T-helper 2 cell treated with Interferon-gamma antibody and Interleukin-4, amounts not matched to agents 100 ng/mL and 5 ng/mL, for 36 hours (primary cell): Measurements from ENCODE around the gene MICAL3. TPM values are rescaled to one million over a fixed set of nuclear protein-coding genes. Genes with fewer than 3 reads are reported as not detected.

Source experiments
- intact Hi-C: fragments of 100-400 bp; cut with micrococcal nuclease; formaldehyde crosslinking; loops from one replicate; pipeline ENCODE4 v1.15.1; 2023
- total RNA-seq: library from RNA; stranded (reverse); gene quantifications from 2 replicates; pipeline ENCODE4 v1.2.3, GENCODE V29; 2022

The MICAL3 gene
- total RNA-seq, 1 donor from 2014 or later = 38.7 TPM

DNA sequence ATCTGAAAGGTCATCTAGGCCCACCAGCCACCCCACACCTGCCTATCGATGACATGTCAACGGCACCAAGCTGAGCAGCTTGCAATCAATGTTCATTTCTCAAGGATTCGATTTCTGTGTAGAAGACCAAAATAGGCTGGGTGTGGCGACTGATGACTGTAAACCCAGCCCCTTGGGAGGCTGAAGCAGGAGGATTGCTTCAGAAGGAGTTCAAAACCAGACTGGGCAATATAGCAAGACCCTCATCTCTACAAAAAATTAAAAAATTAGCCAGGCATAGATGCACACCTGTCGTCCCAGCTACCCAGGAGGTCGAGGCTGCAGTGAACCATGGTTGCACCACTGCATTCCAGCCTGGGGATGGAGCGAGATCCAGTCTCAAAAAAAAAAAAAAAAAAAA is 108.7 kb downstream of the MICAL3 start:
- intact Hi-C loops = no loop called here

DNA sequence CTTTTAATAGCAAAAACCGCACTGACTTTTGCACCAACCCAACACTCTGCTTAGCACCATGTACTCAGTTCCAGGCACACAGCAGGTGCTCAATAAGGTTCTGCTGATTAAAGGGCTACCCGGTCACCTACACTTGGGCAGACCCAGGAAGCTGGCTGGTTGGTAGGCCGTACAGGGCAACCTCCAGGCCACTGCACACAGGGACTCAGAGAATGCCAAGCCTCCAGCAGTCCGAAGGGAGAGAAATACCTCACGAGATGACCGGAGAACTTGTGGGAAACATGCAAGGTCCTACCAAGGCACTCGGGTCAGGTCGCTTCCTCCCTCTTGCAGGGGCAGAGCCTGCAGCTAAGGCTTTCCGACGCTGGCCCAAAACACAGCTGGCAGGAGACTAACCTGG is 109.2 kb downstream of the MICAL3 start:
- intact Hi-C loops = no loop called here

DNA sequence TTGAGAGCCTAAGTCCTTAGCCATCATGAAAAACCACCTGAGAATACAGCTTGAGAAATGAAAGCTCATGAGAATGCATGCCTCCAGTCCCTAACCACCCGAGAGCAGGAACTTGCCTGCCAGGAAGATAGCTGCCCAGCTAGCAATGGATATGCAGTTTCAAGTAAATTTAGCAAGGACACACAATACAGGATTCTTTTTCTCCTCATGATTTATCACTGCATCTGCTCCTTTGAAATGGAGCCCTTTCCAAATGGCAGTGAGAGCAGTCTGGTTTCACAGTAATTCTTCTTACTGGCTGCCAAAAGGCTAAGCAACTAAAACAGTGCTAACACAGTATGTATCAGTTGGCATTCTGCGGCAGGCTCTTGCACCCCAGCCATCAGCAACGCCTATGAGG is 109.9 kb downstream of the MICAL3 start:
- intact Hi-C loops = no loop called here

DNA sequence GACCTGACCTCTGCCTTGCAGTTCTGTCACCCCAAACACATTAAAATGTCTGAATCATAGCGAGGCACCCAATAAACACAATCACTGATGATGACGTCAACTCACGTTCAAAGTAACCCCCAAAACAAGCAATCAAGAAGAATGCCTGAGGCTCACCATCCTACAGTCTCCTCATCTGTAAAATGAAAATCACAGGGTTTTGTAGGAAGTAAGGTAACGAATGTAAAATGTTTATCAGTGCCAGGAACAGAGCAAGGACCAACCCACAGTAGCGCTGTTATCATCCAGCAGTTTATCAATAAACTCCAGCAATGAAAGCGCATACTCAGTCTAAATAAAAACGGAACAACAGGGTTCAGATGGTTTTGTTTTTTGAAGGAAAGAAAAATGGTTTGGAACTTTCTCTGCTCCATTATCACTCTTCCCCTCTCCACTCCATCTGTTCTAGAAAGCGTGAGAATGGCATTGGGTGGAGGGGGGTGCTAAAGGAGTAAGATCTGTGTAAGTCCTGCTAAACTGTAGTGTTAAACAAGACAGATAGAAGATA is 110.5 kb downstream of the MICAL3 start:
- intact Hi-C loops = no loop called here

DNA sequence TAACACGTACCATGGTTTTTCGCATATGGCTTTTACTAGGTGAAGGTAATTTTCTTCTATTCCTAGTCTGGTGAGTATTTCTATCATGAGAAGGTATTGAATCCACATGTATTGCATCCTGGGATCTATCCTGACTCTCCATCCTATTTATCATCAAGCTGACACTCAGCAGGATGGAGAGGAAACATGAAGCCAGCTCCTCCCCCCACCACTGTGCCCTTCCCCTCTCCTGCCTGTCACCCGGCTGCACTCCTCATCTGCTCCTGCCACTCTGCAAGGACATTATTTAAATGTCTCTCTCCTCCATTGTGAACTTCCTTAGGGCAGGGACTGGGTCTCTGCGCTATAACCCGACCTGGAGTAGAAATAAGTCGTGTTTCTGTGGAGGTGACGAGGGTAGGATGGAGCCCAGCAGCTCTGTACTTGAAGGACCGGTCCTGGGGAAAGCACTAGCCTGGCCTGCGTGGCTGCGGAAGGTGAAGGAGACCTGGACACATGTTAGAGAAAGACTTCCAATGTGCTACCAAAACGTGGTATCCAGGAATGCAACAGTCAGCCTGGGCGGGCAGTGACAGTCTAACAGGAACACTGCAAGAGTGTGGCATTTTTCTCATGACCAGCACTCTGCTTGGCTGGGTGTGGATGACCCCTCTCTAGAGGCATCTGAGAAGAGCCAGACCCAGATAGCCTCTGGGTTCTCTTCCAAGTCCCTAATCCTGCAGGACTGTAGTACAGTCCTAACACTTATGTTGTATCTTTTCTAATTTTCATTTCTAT is 111.2 kb downstream of the MICAL3 start:
- intact Hi-C loops = no loop called here

DNA sequence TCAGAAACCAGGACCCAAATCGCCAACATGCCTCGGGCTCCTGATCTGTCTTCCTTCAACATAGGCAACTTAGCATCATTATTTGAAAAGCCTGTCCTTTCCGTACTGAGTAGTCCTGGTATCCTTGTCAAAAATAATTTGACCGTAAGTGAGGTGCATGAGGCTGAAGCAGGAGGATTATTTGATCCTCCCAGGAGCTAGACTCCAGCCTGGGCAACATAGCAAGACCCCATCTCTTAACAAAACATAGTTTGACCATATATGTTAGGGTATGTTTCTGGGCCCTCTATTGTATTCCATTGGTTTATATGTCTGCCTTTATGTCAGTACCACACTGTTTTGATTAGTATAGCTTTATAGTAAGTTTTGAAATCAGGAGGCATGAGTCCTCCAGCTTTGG is 112.5 kb downstream of the MICAL3 start:
- intact Hi-C loops = no loop called here

DNA sequence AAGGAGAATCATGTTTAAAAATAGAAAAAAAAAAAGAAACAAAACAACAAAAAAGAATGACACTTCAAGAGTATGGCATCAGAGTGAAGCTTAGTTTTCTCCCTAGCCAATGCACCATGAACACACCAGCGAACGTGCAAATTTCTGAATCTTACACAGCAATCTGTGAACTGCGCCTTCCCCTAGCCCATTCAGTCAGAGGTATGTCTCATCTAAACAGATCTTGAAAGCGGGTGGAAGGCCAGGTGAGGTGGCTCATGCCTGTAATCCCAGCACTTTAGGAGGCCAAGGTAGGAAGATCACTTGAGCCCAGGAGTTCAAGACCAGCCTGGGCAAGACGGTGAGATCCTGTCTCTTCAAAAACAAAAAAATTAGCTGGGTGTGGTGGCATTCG is 113.1 kb downstream of the MICAL3 start:
- intact Hi-C loops = no loop called here

DNA sequence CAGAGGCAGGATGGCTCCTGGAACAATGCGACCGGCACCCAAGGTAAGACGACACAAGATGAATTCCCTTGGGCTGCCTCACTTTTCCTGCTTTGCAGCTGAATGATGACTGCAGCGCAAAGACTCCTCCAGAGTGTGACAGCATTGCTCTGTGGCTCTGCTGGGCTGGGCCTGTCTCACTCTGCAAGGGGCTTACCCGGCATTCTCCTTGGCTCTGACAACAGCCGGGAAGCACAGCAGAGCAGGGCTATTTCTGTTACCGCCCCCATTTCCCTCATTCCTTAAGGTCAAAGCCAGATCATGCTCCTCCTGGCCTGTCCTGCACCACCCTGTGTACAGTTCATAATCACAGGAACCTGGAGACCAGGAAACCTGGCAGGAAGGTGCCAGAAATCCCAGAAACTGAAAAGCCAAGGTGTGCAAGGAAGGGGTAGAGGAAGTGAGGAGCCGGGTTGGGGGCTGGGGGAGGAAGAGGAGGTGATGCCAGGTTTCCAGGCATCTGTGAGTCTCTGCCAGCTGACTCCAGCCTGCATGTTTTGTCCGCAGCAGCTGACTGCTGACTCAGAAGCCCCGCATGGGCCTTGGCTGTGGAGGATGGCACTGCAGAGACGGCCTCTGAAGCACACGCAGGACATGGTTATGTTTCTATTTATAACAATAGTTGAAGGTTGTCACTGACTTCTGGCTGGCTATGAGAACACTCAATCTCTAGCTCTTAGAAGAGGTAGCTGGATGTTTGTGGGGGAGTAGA is 113.6 kb downstream of the MICAL3 start:
- intact Hi-C loops = no loop called here

DNA sequence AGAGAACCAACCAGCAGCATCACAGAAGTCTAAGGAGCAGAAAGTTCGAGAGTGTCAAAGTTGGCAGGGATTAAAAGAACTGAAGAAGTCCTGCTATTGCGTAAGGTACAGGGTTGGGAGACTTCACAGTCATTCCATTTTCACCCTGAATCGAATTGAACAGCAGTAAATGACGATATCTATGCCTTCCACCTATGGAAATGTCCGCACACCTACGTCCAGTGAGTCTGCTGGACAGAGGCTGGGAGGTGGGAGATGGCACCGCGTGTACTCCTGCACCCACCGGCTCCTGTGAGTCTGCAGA is 116.7 kb downstream of the MICAL3 start:
- intact Hi-C loops = no loop called here

DNA sequence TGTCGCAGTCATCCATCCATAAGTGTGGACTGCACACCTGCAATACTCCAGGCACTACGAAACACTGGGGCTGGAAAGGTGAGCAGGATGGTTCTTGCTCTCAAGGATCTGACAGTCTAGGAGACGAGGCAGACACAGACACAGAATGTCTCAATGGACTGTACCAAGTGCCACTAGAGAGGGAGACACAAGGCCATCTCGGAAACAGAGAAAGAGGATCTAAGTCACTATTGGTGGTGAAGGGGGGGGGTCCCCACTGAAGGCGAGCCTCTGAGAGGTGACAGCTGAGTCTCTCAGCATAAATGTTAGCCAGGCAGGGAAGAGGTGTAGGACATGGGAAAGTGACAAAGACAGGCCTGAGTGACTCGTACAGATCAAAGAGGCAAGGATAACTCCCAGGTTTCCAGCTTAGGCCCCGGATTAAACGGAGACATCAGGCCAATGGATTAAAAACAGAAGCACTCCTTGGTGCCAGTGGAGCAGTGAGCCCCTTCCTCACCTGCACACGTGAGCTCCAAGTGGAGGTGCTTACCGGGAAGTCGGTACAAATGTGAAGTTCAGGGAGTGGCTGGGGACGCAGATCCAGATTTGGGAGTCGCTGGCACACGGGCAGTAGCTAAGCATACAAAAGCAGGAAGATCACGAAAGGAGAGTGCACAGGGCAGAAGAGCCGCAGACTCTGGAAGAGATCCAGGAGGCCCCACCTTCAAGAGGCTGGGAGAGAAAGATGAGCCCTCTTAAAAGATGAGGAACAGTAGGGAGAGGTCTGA is 117.2 kb downstream of the MICAL3 start:
- intact Hi-C loops = no loop called here

DNA sequence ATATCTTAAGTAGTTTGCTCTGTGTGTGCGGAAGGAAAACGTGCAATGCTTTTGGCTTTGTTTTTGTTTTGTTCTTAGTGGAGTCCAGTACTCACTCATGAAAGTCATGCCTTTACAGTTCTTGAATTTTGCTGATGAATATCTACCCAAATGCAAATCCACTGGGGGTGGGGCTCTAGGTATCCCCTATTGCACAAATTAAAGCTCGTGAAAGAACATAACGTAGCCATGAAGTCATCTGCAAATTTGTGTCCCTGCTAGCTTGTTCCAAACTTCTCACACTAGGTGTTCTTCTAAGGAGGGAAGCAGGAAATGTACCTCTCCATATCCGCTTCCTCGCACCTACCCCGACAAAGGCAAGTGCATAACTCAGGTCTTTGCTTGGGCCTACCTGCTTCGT is 118.9 kb downstream of the MICAL3 start:
- intact Hi-C loops = no loop called here

DNA sequence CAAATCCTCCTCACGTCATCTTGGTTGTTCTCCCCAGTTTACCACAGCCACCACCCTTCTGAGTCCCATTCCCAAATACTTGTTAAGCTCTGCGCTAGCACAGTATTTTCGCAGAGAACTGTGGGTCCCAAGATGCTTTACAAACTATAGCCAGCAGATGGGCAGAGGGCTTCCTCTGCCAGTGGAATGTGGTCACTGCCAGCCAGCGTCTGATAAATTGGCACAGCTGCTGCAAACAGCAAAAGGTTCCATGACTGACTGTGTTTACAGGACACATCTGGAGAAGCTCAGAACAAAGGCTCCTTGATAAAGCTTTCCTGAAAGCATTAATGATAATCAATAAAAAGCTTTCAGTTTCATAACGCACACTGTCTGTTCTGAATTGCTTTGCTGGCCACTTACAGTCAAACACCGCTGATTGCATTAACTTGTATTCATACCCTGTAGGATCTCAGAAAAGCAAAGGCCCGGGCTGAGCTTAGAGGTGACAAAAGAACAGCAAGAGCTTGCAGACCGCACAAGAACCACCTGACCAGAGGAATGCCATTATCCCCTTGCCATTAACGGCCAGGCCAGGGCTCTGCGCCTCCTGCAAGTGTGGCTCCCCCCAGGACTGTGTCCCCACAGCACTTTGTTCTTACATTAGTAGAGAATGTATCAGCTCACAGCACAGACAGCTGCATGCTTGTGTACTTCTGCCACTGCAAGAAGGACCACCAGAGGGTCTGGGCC is 120.6 kb downstream of the MICAL3 start:
- intact Hi-C loops = no loop called here

DNA sequence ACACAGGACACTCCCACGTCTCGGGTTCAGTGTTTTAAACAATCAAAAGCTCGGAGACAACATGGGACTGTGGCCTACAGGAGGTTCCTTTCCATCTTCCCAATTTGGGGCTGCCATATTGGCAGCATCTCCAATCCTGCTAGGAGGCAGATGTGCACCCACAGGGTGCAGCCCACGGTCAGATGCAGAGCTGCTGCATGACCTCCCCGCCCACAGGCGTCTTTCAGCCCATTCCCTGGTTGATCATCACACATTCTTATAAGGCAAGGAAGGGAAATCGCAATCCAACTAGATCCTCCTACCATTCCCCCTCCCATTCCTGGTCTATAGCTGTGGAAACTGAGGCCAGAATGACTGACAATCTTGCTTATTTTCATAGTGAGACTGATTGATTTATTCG is 121.4 kb downstream of the MICAL3 start:
- intact Hi-C loops = no loop called here

DNA sequence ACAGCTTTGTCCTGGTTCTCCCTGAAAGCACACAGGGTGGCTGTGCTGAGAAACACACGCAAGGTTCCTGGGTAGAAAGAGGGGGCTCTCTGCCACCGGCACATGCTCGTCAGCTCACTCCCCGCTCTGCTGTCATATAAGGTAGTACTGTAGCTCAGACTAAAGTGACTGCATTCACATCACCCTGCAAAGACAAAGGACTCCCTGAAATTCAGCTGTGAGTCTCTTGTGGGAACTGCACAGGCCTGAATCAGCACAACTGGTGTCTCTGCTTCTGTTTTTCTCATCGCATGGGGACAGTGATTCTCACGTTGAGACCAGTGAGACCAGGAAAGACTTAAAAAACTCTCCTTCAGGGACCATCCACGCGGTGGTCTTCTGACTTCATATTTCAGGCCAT is 126.0 kb downstream of the MICAL3 start:
- intact Hi-C loops = no loop called here

DNA sequence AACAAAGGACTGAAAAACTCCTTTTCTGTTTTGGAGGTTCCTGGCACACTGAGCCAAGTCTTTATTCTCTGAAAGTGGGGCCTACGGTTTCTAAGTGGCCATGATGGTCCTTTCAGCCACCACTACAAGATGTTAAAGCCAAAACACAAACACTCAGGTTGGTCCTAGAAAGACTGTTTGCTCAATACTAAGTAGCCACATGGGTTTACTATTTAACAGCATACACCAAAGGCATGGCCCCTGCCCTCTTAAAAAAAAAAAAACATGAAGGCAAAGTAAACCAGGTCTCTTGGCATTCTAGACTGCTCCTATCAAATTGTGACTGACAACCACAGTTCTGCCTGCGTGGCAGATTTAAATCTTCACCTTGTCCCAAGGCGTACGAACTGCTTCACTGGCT is 126.5 kb downstream of the MICAL3 start:
- intact Hi-C loops = no loop called here

DNA sequence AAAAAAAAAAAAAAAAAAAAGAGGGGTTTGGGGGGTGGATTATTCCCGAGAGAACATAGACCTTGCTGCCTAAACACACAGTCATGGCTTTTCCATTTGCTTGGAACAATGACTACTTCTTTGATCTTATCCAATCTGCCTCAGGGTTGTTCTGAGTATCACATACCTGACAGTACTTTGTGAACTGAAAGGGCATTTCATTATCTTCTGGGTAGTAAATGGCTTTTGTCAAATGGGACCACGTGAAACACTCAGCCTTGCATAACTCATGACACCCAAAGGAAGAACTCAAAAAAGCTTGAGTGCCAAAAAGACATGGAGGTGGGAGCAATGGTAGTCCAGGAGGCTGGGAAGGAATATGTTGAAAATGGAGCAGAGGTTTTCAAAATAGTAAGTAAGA is 126.9 kb downstream of the MICAL3 start:
- intact Hi-C loops = no loop called here

DNA sequence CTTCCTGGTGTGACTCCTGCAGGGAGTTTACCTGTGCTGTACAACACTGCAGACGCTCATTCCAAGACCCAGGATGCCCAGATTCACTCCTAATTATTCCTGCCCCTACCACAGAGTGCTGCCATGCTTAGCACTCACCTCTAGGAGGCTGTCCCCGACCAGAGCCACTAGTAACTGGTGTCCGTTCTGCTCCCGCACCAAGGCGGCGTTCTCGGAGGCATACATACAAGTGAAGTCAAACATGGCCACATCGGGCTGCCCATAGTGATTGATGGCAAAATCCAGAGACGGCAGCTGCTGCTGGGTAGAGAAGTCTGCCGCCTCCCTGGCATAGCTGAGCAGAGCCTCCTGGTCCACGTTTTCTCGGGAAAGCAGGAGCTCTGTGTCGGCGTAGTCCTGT is 127.8 kb downstream of the MICAL3 start:
- intact Hi-C loops = no loop called here

DNA sequence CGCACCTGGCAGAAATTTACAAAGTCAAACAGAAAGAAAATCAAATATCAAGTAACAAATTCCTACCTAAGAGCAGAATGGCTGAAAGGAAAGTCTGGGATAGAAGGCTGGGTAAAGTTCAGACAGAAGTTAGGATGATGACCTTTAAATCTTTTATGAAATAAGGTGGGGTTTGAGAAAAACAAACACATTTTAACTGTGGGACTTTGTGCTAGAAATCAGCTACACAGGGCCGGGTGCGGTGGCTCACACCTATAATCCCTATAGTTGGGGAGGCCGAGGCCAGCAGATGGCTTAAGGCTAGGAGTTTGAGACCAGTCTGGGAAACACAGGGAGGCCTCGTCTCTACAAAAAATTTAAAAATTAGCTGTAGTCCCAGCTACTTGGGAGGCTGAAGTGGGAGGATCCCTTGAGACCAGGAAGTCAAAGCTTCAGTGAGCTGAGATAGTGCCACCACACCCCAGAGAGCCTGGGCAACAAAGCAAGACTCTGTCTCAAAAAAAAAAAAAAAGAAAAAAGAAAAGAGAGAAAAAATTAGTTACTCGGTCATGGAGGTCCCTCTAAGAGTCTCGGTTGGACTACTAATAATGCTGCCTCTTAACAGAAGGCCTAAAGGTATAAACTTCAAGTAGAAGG is 130.3 kb downstream of the MICAL3 start:
- intact Hi-C loops = no loop called here

DNA sequence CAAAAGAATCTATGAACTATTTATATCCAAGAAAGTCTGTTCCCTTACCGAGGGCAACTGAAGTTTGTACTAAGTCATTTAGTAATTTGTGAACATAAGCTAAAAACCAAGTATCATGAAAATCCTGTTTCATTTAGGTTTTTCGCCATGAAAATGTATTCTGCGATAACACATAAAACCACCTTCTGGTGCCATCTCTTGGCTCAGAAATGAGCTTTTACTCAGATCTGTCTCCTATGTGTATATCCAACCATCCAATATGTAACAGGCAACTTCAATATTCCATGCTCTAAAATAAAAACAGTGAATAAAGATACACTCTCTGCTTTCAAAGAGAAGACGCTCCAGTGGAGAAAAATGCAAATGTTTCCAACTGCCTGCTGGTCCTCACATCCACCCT is 132.0 kb downstream of the MICAL3 start:
- intact Hi-C loops = no loop called here

DNA sequence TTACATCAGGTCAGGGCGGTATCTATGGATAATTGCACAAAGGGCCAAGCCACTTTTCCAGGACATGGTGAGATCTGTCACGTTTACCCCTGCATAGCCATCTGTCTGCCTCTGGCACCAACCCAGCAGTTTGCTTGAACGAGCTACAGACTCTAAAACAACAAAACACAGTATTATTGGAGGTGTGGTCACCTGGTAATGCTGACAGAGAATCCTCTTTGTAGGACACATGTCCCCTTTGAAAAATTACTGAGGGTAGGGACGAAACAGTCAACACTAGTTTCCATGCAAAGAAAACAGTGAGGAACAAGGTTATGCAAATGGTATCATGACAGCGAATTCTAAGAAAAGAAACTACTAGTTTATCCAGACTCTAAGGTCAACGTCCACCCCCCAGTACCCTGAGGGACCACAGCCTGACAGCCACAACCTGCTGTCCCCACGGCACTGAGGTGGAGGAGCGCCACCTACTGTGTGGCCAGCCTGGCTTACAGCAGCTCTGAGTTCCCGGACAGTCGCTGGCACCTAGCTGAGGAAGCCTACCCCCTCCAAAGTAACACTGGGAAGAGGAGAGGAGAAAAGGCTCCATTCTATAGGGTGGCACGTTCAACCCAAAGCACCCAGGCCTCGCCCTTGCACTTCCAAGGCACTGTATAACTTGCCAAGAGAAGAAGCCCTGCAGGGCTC is 132.7 kb downstream of the MICAL3 start:
- intact Hi-C loops = no loop called here
